Fibroblast of skin of left biceps (primary cell): ENCODE measurements around the gene NPAP1.
"Not testable (repeated sequence)": the region's sequence is repeated elsewhere in the genome, so short reads cannot be mapped to it uniquely, and the experiment has no call there.

Source experiments
- DNase-seq, 2 experiments: peaks; one replicate each; pipeline ENCODE4 v3.0.0-alpha.2; 2013; ENCODE audit warnings: low read depth in 2 of 2

Gene NPAP1, protein sequence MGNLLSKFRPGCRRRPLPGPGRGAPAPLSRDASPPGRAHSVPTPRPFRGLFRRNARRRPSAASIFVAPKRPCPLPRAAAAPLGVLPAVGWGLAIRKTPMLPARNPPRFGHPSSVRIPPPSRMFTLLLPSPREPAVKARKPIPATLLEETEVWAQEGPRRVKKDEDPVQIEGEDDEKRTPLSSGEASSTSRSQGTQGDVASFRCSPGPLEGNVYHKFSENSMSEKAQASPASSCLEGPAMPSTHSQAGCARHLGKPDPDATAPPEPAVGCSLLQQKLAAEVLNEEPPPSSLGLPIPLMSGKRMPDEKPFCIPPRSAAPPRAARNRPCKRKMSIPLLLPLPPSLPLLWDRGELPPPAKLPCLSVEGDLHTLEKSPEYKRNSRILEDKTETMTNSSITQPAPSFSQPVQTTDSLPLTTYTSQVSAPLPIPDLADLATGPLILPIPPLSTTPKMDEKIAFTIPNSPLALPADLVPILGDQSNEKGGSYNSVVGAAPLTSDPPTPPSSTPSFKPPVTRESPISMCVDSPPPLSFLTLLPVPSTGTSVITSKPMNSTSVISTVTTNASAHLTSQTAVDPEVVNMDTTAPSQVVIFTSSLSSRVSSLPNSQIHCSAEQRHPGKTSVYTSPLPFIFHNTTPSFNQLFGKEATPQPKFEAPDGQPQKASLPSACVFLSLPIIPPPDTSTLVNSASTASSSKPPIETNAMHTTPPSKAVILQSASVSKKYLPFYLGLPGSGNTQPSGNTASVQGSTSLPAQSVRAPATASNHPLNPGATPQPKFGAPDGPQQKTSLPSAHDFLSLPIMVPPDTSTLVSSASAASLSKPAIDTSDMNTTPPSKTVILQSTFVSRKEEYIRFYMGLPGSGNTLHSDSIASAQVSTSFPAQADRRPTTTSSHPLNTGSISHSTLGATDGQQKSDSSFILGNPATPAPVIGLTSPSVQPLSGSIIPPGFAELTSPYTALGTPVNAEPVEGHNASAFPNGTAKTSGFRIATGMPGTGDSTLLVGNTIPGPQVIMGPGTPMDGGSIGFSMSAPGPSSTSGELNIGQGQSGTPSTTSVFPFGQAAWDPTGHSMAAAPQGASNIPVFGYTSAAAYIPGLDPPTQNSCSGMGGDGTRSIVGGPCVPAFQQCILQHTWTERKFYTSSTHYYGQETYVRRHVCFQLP

DNA sequence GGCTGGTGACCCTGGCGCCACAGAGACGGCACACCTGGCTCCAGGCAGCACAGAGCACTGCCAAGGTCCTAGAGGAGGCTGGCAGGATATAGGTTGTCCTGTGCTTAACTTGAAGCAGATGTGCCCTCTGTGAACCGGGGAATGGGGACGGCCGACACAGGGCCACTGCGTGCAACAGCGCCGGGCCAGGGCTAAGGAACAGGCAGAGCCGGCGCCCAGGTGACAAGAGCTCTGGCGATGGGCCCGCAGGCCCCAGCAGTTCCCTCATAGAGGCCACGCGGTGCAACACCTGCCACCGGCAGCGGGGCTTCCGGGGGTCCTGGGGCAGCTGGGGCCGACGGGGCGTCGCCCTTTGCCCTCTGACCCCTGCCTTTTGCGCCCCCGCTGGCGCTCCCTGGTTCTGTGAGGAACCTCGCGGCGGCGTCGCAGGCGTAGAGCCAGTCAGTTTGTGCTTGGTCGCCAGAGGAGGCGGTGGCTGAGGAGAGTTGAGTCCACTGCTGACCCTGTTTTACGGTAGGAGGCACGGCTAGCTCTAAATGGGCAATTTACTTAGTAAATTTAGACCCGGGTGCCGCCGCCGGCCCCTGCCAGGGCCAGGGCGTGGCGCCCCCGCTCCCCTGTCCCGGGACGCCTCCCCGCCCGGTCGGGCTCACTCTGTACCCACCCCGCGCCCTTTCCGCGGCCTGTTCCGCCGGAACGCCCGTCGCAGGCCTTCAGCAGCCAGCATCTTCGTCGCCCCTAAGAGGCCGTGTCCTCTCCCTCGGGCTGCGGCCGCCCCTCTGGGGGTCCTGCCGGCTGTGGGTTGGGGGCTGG, at the start of gene NPAP1:
Gene NPAP1 (plus strand): TSS at position 444 of the 813 bp plus-strand sequence. CDS start 93 bp downstream, at position 537.
- no peak for DNase-seq

DNA sequence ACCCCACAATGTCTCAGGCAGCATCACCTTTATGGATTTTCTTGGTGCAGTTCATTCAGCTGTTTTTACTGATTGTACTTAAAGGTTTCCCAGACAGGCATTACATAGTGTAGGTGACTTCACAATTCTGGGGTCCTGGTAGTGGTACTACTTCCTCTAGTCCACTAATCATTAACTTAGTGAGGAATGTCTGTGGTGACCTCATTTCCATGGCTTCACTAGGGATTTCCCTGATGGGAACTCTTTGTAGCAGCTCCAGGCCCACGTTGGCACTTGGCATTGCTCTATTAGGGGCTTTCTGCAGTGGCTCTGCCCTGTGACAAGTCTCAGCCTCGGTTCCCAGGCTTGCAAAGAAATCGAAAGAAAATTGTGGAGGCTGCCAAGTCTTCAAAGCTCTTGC, 48.1 kb upstream of the NPAP1 start:
- DNase-seq = no peak

DNA sequence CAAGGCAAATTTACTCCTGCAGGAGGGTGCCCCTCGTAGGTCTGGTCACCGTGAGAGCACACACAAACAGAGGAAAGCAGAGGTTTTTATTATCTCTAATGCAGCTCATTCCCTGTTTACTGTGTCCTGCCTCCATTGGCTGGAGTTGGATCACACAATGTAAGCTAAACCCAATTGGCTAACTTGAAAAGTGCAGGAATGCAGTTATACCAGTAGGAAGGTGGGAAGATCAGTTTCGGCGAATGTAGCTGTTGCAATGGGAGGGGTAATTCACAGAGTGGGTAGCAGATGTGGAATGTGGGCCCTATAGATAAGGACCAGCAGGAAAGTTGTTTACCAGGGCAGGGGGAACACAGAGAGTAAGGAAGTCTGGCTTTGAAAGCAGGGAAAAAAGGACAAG, 42.5 kb upstream of the NPAP1 start:
- DNase-seq = no peak

DNA sequence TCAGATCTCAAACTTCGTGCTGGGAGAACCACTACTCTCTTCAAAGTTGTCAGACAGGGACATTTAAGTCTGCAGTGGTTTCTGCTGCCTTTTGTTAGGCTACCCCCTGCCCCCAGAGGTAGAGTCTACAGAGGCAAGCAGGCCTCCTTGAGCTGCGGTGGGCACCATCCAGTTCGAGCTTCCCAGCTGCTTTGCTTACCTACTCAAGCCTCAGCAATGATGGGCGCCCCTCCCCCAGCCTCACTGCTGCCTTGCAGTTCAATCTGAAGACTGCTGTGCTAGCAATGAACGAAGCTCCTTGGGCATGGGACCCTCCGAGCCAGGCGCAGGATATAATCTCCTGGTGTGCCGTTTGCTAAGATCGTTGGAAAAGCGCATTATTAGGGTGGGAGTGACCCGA, 36.2 kb upstream of the NPAP1 start:
- not testable (repeated sequence) for DNase-seq

DNA sequence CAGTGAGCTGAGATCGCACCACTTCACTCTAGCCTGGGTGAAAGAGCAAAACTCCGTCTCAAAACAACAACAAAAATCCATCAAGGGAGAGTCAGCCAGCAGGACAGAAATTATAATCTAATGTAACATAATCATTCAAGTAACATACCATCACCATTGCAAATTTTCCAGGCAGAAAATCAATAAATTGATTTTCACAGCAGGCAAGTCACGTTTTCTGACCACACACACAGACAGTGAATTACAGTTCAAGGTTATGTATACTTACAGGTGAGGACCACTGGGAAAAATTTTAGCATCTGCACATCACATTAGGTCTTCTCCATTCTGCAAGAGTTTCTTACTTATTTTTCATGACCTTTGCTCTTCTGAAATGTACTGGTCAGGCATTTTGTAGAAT, 29.9 kb upstream of the NPAP1 start:
- no peak for DNase-seq

DNA sequence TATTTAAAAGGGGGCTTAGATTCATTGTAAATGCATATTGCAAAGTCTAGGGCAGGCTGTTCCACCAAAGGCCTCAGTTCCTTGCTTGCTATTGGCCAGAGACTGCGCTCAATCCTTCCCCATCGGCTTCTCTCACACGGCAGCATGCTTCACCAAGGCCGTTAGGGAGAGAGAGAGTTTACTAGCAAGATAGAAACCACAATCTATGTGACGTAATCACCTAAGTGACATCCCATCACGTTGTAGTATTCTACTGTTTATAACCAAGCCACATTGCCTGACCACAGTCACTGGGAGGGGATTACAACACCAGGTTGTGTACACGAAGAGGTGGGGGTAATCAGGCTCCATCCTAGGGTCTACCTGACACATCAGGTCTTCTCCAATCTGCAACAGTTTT, 16.0 kb upstream of the NPAP1 start:
- DNase-seq = no peak

DNA sequence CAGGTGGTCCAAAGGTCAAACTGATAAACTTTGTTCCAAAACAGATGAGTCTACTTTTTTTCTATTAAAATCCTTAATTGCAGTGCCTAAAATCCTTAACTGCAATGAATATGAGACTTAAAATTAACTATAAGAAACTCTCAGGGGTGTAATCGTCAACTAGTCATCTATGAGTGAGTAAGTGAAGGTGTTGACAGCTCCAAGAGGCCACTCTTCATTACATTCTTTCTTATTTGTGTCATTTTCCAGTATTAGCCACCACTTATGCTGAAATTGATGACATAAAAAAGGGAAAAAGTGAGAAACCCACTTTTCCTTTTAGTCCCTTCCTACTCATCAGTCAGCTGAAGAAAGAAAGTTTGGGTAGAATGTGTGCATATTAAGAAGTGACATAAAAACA, 12.6 kb upstream of the NPAP1 start:
- no peak for DNase-seq

DNA sequence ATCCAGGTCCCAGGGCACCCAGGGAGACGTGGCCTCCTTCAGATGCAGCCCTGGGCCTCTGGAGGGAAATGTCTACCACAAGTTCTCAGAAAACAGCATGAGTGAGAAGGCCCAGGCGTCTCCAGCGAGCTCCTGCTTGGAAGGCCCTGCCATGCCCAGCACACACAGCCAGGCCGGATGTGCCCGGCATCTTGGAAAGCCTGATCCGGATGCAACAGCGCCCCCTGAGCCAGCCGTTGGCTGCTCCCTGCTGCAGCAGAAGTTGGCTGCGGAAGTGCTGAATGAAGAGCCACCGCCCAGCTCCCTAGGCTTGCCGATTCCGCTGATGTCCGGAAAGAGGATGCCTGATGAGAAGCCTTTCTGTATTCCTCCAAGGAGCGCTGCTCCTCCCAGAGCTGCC, 856 bp downstream of the NPAP1 start:
- DNase-seq = no peak

DNA sequence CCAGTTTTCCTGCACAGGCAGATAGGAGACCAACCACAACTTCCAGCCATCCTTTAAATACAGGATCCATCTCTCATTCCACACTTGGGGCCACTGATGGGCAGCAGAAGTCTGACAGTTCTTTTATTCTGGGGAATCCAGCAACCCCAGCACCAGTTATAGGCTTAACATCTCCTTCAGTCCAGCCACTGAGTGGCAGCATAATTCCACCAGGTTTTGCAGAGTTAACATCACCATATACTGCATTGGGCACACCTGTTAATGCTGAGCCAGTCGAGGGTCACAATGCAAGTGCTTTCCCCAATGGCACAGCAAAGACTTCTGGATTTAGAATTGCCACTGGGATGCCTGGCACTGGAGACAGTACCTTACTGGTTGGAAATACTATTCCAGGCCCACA, 2.9 kb downstream of the NPAP1 start:
- DNase-seq = no peak

DNA sequence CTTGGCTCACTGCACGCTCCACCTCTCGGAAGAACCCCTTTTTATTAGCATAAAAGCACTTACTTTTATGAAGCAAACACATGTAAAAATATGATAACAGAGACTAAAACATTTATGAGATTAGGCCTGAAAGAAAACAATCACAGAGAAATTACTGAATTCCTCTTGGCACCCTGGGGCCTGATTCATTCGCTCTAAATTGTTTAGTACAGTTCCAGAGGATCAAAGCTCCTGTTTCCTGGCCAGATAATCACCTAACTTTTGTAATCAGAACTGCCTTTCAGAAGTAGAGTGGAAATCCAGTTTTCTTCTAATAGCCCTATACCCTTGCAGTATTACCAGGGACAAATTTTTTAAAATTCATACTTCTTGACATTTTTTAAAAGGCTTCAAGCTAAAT, 6.4 kb downstream of the NPAP1 start:
- DNase-seq = no peak

DNA sequence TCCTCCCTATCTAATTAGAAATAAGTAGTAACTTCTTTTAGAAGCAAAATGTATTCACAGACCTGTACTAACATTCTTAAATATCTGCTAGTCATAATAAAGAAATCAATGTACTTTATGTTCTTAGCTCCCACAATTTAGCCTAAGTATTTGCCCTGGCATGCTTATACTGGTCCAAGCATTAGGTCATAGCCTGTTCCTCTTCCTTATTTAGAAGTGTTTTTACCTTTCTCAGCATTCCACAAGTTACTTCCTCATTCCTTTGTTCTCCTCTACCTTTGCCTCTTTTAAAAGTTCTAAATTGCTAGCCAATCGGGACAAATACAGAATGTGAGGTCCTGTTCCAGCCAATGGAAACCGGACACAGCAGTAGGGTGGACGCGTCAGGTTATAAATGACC, 7.3 kb downstream of the NPAP1 start:
- not testable (repeated sequence) for DNase-seq

DNA sequence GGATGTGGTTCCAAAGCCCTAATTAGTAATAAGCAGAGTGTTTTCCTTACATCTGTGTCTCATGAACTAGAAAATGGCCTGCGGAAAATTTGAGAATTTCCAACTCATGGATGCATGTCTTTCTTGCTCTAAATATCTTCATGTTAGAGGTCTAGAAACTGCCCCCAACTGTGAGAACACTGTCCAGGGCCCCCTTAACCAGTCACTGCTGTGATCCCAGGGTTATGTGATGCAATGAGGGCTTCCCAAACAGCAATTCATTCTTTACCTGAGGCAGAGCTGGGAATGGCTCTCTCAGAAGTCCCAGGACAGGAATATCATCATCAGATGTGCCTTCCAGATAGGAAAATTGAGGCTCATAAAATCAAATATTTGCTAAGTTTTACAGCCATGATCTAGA, 8.2 kb downstream of the NPAP1 start:
- no peak for DNase-seq

DNA sequence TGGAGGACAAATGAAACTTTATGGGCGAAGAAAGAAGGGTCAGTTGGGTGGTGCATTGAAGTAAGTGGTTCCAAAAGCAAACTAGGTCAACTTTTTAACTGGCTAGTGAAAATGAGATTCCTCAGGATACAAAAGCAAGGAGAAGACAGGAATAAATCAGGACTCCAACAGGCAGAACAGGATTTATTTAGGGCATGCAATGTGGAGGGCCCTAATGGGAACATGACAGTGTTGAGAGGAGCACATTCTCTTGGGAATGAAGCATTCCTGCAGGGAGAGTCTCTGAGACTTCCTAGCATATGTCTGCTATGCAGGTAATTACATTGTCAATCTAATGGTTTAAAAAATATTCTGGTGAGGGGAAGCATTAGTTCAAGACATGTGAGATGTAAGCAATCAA, 8.7 kb downstream of the NPAP1 start:
- DNase-seq = no peak

DNA sequence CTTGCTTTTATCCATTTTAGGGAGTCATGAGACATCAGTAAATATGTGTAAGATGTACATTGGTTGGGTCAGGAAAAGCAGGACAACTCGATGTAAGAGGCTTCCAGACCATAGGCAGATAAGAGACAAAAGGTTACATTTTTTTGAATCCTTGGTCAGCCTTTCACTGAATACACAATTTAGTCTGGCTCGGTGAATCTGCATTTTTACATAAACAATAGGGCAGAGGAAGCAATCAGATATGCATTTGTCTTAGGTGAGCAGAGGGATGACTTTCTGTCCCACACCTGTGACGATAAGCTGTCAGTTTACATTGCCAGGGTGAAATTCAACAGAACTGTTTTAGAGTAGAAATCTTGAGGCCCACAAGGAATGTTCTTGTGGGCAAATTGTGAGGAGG, 20.6 kb downstream of the NPAP1 start:
- no peak for DNase-seq

DNA sequence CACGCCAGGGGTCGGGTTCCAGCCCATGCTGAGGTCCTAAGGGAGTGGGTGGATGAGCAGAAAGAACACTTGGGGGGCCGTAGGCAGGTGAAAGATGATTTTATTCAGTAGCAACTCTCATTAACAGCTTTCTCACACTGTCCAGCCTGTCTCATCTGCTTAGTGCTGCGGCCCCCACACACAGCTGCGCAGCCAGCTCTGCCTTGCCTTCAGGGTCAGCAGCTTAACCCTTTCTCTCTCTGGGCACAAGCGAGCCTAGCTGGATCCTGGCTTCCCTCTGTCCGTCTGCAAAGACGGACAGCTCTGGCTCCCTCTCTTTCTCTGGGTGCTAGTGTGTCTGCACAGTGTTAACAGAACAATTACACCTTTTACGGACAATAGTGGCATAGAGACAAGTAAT, 21.3 kb downstream of the NPAP1 start:
- no peak for DNase-seq

DNA sequence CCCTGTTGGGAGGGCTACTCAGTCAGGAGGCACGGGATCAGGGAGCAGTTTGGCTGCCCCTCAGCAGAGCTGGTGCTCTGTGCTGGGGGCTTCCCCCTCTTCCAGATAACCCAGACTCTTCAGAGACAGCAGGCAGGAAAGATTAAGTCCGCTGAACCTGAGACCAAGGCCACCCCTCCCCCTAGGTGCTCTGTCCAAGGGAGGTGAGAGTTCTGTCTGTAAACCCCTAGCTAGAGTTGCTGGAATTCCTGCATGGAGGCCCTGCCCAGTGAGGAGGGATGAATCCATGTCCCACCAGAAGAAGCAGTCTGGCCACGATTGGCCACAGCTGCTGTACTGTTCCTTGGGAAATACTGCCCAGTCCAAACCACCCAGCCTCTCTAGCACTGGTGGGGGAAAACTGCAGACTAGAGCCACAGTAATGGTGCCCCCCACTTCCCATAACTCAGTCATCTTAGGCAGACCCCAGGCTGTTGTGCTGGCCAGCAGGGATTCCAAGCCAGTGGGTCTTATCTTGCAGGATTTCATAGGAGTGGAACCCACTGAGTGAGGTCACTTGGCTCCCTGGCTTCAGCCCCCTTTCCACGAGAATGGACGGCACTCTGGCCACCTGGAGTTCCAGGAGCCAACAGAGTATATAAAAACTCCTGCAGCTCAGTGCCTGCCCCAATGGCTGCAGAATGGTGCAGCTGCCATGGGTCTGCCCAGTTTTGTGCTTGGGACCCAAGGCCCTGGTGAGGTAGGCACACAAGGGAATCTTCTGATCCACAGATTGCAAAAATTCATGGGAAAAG, 42.9 kb downstream of the NPAP1 start:
- DNase-seq = no peak

DNA sequence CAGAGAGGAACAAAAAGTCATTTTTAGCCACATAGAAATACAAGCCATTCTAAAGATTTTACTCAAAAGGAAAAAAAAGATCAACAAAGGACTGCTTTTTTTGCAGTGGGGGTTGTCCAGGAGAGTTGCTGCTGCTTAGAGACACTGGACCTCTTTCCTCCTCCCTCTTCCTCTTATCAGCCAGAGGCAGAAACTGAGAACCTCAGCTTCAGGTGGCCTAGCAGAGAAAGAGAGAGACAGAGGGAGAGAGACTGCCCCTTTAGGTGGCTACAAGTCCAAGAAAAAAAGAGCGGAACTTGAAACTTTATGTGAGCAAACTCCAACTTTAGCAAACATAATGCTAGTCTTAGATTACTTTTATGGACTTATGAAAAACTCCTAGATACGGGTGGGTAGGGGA, 54.2 kb downstream of the NPAP1 start:
- DNase-seq = no peak
